ENCODE measurements around the gene SPHK1.
"Not testable (repeated sequence)": the region's sequence is repeated elsewhere in the genome, so short reads cannot be mapped to it uniquely, and the experiment has no call there.

SPHK1 gene

GRCh38 chr17:76345377-76345974 is 38.9 kb upstream of the SPHK1 start:
- TF ChIP-seq, protein P1, sequence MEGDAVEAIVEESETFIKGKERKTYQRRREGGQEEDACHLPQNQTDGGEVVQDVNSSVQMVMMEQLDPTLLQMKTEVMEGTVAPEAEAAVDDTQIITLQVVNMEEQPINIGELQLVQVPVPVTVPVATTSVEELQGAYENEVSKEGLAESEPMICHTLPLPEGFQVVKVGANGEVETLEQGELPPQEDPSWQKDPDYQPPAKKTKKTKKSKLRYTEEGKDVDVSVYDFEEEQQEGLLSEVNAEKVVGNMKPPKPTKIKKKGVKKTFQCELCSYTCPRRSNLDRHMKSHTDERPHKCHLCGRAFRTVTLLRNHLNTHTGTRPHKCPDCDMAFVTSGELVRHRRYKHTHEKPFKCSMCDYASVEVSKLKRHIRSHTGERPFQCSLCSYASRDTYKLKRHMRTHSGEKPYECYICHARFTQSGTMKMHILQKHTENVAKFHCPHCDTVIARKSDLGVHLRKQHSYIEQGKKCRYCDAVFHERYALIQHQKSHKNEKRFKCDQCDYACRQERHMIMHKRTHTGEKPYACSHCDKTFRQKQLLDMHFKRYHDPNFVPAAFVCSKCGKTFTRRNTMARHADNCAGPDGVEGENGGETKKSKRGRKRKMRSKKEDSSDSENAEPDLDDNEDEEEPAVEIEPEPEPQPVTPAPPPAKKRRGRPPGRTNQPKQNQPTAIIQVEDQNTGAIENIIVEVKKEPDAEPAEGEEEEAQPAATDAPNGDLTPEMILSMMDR (conservative IDR thresholded peaks at IDR 0.05; ENCODE audit: low read depth, low read length), result no peak

GRCh38 chr17:76346936-76347335 is 37.5 kb upstream of the SPHK1 start:
- DNase-seq (ENCODE audit: low read depth); H3K4me3 ChIP-seq (ENCODE audit: low read depth, low read length): not testable (repeated sequence)

More at GRCh38 chr17:76345377-76345974, 38.9 kb upstream of the SPHK1 start:
- no peak overlapping the region for H3K4me3 ChIP-seq (ENCODE audit: low read depth, low read length)
- no peak for DNase-seq (ENCODE audit: low read depth)

GRCh38 chr17:76350463-76350862 is 33.9 kb upstream of the SPHK1 start:
- TF ChIP-seq, protein P1 (conservative IDR thresholded peaks at IDR 0.05; ENCODE audit: low read depth, low read length), result no peak
- no peak for DNase-seq (ENCODE audit: low read depth)
- no peak overlapping the region for H3K4me3 ChIP-seq (ENCODE audit: low read depth, low read length)

DNA sequence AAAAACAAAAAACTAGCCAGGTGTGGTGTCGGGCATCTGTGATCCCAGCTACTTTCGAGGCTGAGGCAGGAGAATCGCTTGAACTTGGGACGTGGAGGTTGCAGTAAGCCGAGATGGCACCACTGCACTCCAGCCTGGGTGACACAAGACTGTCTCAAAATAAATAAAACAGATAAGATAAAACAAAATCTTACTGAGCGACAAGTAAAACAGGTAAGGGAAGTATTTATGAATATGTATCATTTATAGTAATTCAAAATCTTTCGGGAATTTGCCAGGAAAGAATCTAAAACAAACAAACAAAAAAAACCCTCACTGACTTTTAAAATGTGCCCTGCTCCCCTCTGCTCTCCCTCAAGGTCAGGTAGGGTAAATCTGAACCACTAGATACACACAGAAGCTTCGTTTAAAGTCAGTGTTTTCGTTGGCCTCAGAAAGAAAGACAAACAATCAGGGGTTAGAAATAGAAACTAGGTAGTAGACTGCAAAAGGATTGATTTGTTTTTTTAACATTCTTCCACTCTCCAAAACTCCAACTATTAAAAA is 32.8 kb upstream of the SPHK1 start:
- H3K4me3 ChIP-seq (ENCODE audit: low read depth, low read length), result no peak overlapping the region
- TF ChIP-seq, protein P1 (conservative IDR thresholded peaks at IDR 0.05; ENCODE audit: low read depth, low read length), result no peak
- DNase-seq (ENCODE audit: low read depth), result no peak

DNA sequence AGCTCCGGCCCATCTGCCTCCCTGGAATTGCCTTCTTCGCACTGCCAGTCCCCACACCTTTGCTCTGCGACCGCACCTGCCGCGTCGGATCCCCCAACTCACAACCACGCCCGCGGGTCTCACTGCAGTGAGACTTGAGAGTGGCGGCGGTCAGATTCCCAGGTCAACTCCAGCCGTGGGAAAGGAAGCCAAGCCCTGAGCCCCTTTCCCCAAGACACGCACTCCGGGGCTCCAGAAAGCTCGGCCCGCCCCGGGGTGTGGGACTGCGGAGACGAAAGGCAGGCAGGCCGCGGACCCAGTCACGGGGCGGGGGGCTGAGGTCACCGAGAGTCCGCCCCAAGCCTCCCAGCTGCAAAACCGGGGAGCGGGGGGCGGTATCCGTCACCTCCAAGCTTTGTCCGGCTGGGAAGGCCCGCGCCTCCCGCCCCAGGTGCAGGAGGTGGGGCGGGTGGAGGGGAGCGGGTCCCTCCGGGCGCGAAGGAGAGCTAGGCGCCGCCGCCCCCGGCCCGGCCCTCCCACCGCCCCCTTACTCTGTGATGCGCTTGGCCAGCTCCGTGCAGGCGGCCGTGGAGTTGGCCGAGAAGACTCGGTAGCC is 31.3 kb upstream of the SPHK1 start:
- H3K4me3 ChIP-seq (ENCODE audit: low read depth, low read length), result peak overlapping the region; percentile 96

DNA sequence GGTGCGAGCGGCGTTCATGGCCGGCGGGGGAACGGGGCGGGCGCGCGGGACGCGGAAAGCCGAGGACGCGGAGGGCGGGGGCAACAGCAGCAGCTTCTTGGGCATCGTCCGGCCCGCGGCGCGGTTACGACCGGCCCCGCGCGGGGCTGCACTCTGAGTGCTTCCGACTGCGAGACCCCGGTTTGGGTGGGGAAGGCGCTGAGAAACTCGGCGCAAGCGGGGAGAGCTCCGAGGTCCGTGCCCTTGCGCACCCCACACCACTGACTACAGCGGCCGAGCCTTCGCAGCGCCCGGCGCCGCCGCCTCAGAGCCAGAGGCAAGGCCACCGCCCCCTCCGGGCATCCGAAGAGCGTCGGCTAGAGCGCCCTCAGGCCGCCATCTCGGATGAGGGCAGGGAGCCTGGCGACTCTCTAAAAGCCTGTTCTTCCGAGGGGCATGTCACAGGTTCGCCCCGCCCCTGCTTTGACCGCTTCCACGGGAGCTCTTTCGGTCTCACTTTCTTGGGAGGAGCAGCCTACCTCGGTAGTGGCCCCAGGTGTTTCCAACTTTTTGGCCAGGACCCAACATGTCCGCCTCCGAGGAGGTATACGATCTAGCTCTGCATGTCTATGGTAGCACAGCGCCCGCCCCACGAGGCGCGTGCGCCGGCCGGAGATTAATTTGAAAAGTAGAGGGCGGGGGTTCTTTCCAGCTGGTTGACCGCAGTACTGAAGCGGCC is 30.7 kb upstream of the SPHK1 start, which contains the start of gene PRPSAP1:
TSS of gene PRPSAP1 (minus strand) at position 318 of the 718 bp plus-strand sequence. CDS start at position 105, 213 bp downstream.
- peak within 1 kb of the TSS; percentile 96 for H3K4me3 ChIP-seq (ENCODE audit: low read depth, low read length)
- DNase-seq (ENCODE audit: low read depth), result peak; percentile 93

More for the DNA sequence above, 31.3 kb upstream of the SPHK1 start:
- DNase-seq (ENCODE audit: low read depth), result no peak
- TF ChIP-seq, protein P1 (conservative IDR thresholded peaks at IDR 0.05; ENCODE audit: low read depth, low read length), result no peak

DNA sequence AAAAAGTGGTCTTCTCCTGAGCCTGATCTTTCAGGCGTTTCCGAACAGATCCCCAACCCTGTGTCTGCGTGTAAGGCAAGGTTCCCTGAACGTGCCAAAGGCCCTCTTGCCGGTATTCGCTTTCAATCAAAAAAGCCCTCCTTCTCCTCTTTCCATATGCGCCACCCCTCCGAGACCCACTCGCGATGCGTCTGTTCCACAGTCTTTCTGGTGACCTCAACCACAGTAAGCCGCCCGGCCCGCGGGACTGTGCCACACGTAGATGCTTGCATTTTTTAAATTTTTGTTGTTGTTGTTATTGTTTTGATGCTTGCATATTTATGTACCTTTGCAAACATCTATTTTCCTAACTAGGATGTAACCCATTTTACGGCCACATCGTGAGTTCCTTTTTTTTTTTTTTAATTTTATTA is 30.1 kb upstream of the SPHK1 start:
- H3K4me3 ChIP-seq (ENCODE audit: low read depth, low read length), result peak overlapping the region; percentile 96
- TF ChIP-seq, protein P1 (conservative IDR thresholded peaks at IDR 0.05; ENCODE audit: low read depth, low read length), result no peak
- no peak for DNase-seq (ENCODE audit: low read depth)

More for the DNA sequence above, 30.7 kb upstream of the SPHK1 start, which contains the start of gene PRPSAP1:
- TF ChIP-seq, protein P1 (conservative IDR thresholded peaks at IDR 0.05; ENCODE audit: low read depth, low read length), result peak; percentile 66

Data from choroid plexus epithelial cell (primary cell).